HepG2 (cell line): ENCODE measurements around the gene SYT14.

ENCODE experiments used
- CTCF ChIP-seq: sonication (generic); formaldehyde crosslinking; IDR thresholded peaks from 2 replicates; pipeline ENCODE4 v1.5.0; 2020; ENCODE audit warnings: mild to moderate bottlenecking, missing genetic modification reagents, moderate library complexity
- ERF ChIP-seq: IDR thresholded peaks from 2 replicates; pipeline ENCODE4 v1.6.1; 2018; ENCODE audit warnings: missing biosample characterization, missing genetic modification reagents
- ETS1 ChIP-seq: sonication (generic); formaldehyde crosslinking; IDR thresholded peaks from 2 replicates; pipeline ENCODE4 v1.4.0; 2020; ENCODE audit warnings: missing genetic modification reagents
- NR3C1 ChIP-seq: sonication (generic); formaldehyde crosslinking; IDR thresholded peaks from 2 replicates; pipeline ENCODE4 v1.4.0; 2020; ENCODE audit warnings: missing genetic modification reagents
- SP1 ChIP-seq, 2 experiments: fragments of 450-650 bp in 1 of 2; sonication (generic) in 1 of 2; formaldehyde crosslinking in 1 of 2; IDR thresholded peaks; 2 replicates each; pipeline versions ENCODE4 v1.4.0 to v1.6.1; 2016 to 2020; ENCODE audit warnings: missing genetic modification reagents in 1 of 2
- ZNF207 ChIP-seq: fragments of 450-650 bp; IDR thresholded peaks from 2 replicates; pipeline ENCODE4 v1.6.1; 2016; ENCODE audit warnings: antibody characterized with exemption, borderline replicate concordance
- TF ChIP-seq, protein P1 (sequence below): IDR thresholded peaks from 2 replicates; pipeline ENCODE4 v1.6.1; 2016; ENCODE audit warnings: missing compliant biosample characterization, missing genetic modification reagents, borderline replicate concordance

DNA sequence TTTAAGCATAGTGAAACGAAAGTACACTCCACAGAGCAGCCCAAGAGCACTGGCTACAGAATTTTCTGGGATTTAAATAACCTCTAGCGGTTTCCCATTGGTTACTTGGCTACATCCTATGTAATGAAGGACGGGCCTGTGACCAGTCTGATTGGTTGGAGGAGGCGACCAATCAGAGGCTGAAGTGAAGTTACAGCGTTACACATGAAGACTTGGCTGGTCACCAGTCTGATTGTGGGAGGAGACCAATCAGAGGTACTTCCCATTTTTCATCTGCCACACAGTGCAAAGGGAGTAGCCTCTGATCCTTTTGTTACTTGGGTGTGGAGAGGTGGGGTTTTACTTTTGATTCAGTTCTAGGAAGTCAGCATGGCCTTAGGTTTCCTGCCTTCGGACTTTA lies 151.8 kb downstream of the SYT14 start:
- no peak for TF ChIP-seq ERF (CRISPR knock-in tag)
- TF ChIP-seq CTCF: no peak
- TF ChIP-seq, protein P1, sequence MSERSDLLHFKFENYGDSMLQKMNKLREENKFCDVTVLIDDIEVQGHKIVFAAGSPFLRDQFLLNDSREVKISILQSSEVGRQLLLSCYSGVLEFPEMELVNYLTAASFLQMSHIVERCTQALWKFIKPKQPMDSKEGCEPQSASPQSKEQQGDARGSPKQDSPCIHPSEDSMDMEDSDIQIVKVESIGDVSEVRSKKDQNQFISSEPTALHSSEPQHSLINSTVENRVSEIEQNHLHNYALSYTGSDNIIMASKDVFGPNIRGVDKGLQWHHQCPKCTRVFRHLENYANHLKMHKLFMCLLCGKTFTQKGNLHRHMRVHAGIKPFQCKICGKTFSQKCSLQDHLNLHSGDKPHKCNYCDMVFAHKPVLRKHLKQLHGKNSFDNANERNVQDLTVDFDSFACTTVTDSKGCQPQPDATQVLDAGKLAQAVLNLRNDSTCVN (CRISPR knock-in tag): no peak
- TF ChIP-seq SP1 (IDR thresholded peaks at IDR 0.05): no peak
- TF ChIP-seq SP1 (CRISPR knock-in tag; IDR thresholded peaks at IDR 0.05): no peak
- TF ChIP-seq NR3C1 (CRISPR knock-in tag): no peak
- TF ChIP-seq ZNF207: no peak
- no peak for TF ChIP-seq ETS1 (CRISPR knock-in tag)
